Fibroblast of lung (primary cell): Measurements from ENCODE around the gene TRAP1.

ENCODE experiments used
- EZH2 ChIP-seq: IDR thresholded peaks from 2 replicates; pipeline ENCODE4 v1.5.1; 2012; ENCODE audit warnings: low read length, control low read depth, mild to moderate bottlenecking; ENCODE audit errors: missing control alignments
- TF ChIP-seq, protein P1 (sequence below), 2 donors: IDR thresholded peaks in 1 of 2; conservative IDR thresholded peaks in 1 of 2; 1 replicate in 1 of 2; 2 replicates in 1 of 2; pipeline ENCODE4 v1.5.1; 2011 to 2012; ENCODE audit warnings: low read length in 2 of 2, control low read depth in 1 of 2, inconsistent platforms in 1 of 2, low read depth in 1 of 2, mild to moderate bottlenecking in 1 of 2

DNA sequence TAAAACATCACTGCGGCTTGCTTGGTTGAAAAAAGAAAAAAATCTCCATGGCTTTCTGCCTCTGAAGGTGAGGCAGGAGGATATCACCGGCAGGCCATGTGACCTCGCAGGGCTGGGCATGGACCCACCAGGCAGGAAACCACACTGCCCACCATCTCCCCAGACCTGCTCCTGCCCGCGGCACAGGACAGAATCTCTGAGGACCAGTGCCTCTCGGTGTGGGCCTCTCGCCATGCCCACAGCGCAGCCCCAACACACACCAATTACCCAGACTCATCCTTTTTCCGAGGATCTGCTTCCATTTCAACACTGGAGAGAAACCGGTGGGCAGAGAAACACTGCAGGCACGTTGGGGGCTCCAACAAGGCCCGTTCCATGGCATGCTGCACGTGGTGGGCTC, 46.6 kb downstream of the TRAP1 start:
- TF ChIP-seq, protein P1, sequence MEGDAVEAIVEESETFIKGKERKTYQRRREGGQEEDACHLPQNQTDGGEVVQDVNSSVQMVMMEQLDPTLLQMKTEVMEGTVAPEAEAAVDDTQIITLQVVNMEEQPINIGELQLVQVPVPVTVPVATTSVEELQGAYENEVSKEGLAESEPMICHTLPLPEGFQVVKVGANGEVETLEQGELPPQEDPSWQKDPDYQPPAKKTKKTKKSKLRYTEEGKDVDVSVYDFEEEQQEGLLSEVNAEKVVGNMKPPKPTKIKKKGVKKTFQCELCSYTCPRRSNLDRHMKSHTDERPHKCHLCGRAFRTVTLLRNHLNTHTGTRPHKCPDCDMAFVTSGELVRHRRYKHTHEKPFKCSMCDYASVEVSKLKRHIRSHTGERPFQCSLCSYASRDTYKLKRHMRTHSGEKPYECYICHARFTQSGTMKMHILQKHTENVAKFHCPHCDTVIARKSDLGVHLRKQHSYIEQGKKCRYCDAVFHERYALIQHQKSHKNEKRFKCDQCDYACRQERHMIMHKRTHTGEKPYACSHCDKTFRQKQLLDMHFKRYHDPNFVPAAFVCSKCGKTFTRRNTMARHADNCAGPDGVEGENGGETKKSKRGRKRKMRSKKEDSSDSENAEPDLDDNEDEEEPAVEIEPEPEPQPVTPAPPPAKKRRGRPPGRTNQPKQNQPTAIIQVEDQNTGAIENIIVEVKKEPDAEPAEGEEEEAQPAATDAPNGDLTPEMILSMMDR (conservative IDR thresholded peaks at IDR 0.05 in 1 of 2, IDR thresholded peaks at IDR 0.05 in 1 of 2; ENCODE audit: low read depth in 1 of 2, low read length in 2 of 2): no peak
- no peak for TF ChIP-seq EZH2
